Measurements from ENCODE around the gene PARP12.
A peak's percentile ranks its signal among the peaks of the same experiment; 100 is the strongest.

Gene PARP12

DNA sequence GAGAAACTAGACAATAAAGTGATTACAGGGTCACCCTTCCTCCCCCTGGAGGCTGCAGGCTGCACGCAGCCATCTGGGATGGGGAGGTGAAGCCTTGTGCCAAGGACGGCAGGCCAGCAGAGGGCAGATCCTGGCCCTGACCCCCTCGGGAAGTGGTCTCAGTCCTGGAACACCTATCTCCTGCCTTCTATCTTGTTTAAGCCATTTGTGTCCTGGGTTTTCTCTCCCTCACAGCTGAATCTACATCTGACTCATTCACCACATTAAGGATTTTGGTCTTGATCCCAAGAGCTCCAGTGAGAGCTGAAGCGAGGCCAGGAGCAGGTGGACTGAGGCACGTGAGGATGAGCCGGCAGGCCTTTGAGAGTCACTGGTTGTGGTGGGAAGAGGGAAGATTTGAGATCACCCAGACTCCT, 16.4 kb upstream of the PARP12 start:
- H3K27ac ChIP-seq (ENCODE audit: low read length), result no peak overlapping the region
- H3K9me3 ChIP-seq (ENCODE audit: insufficient read depth, low read length, severe bottlenecking), result no peaks in the 10 kb centered on the region
- no peak overlapping the region for H3K4me2 ChIP-seq (ENCODE audit: insufficient read depth, low read length)
- no peaks in the 10 kb centered on the region for H3K36me3 ChIP-seq (ENCODE audit: insufficient read depth, low read length)
- H2AFZ ChIP-seq (ENCODE audit: low read depth, low read length), result no peak overlapping the region
- TF ChIP-seq, protein P1, sequence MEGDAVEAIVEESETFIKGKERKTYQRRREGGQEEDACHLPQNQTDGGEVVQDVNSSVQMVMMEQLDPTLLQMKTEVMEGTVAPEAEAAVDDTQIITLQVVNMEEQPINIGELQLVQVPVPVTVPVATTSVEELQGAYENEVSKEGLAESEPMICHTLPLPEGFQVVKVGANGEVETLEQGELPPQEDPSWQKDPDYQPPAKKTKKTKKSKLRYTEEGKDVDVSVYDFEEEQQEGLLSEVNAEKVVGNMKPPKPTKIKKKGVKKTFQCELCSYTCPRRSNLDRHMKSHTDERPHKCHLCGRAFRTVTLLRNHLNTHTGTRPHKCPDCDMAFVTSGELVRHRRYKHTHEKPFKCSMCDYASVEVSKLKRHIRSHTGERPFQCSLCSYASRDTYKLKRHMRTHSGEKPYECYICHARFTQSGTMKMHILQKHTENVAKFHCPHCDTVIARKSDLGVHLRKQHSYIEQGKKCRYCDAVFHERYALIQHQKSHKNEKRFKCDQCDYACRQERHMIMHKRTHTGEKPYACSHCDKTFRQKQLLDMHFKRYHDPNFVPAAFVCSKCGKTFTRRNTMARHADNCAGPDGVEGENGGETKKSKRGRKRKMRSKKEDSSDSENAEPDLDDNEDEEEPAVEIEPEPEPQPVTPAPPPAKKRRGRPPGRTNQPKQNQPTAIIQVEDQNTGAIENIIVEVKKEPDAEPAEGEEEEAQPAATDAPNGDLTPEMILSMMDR (IDR thresholded peaks at IDR 0.05; ENCODE audit: borderline replicate concordance, extremely low read depth, low read length, poor library complexity, severe bottlenecking), result peak; percentile 28
- no peak for TF ChIP-seq EZH2 (IDR thresholded peaks at IDR 0.05; ENCODE audit: borderline replicate concordance, low read depth, low read length, severe bottlenecking)
- H3K79me2 ChIP-seq (ENCODE audit: insufficient read depth, low read length), result no peaks in the 10 kb centered on the region
- no peak overlapping the region for H3K4me3 ChIP-seq (ENCODE audit: low read depth in 1 of 2, low read length in 2 of 2)
- H3K27me3 ChIP-seq (ENCODE audit: insufficient read depth, low read length, poor library complexity), result no peaks in the 10 kb centered on the region
- H3K9ac ChIP-seq (ENCODE audit: low read depth, low read length), result no peak overlapping the region
- H4K20me1 ChIP-seq (ENCODE audit: insufficient read depth, low read length), result no peaks in the 10 kb centered on the region
- ATAC-seq (ENCODE audit: insufficient read depth, low read depth) (no peak), DNase-seq (no peak)
- H3K4me1 ChIP-seq (ENCODE audit: insufficient read depth, low read length), result peaks cover 10% of the 10 kb centered on the region

DNA sequence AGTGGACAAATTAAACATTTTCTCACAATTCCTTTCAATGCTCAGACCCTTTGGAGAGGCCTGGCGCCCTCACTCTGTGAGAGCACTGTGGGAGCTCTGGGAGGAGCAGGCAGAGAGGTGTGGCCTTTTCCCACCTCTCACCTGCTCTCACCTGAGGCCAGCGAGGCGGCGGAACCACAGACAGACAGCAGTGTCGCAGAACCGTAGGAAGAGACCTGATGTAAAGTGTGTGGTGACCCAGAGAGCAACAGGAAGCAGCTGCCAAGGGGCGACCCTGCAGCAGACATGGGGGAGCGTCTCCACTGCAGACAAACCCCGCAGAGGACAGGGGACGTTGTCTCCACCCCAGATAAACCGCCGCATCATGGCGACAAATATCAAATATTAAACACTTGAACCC, 15.6 kb upstream of the PARP12 start:
- Histone ChIP-seq H3K4me2 (ENCODE audit: insufficient read depth, low read length) (no peak overlapping the region), H3K9me3 (ENCODE audit: insufficient read depth, low read length, severe bottlenecking) (no peaks in the 10 kb centered on the region)
- ATAC-seq (ENCODE audit: insufficient read depth, low read depth), result no peak

GRCh38 chr7:140074780-140075179, 12.0 kb upstream of the PARP12 start:
- no peak overlapping the region for H3K4me2 ChIP-seq (ENCODE audit: insufficient read depth, low read length)
- no peaks in the 10 kb centered on the region for H3K79me2 ChIP-seq (ENCODE audit: insufficient read depth, low read length)
- no peak for TF ChIP-seq EZH2 (IDR thresholded peaks at IDR 0.05; ENCODE audit: borderline replicate concordance, low read depth, low read length, severe bottlenecking)
- TF ChIP-seq, protein P1 (IDR thresholded peaks at IDR 0.05; ENCODE audit: borderline replicate concordance, extremely low read depth, low read length, poor library complexity, severe bottlenecking), result no peak
- H3K4me3 ChIP-seq (ENCODE audit: low read depth in 1 of 2, low read length in 2 of 2), result no peak overlapping the region
- no peak overlapping the region for H3K27ac ChIP-seq (ENCODE audit: low read length)
- no peaks in the 10 kb centered on the region for H4K20me1 ChIP-seq (ENCODE audit: insufficient read depth, low read length)
- H3K4me1 ChIP-seq (ENCODE audit: insufficient read depth, low read length), result no peaks in the 10 kb centered on the region
- DNase-seq, result no peak
- no peak for ATAC-seq (ENCODE audit: insufficient read depth, low read depth)
- H3K9ac ChIP-seq (ENCODE audit: low read depth, low read length), result no peak overlapping the region
- H3K9me3 ChIP-seq (ENCODE audit: insufficient read depth, low read length, severe bottlenecking), result no peaks in the 10 kb centered on the region
- H3K27me3 ChIP-seq (ENCODE audit: insufficient read depth, low read length, poor library complexity), result no peaks in the 10 kb centered on the region
- H2AFZ ChIP-seq (ENCODE audit: low read depth, low read length), result no peak overlapping the region
- no peaks in the 10 kb centered on the region for H3K36me3 ChIP-seq (ENCODE audit: insufficient read depth, low read length)

More for the DNA sequence above, 15.6 kb upstream of the PARP12 start:
- Histone ChIP-seq H3K4me3 (ENCODE audit: low read depth in 1 of 2, low read length in 2 of 2) (no peak overlapping the region), H3K4me1 (ENCODE audit: insufficient read depth, low read length) (peaks cover 2% of the 10 kb centered on the region), H3K27ac (ENCODE audit: low read length) (no peak overlapping the region), H3K27me3 (ENCODE audit: insufficient read depth, low read length, poor library complexity) (no peaks in the 10 kb centered on the region), H3K79me2 (ENCODE audit: insufficient read depth, low read length) (no peaks in the 10 kb centered on the region), H4K20me1 (ENCODE audit: insufficient read depth, low read length) (no peaks in the 10 kb centered on the region), H2AFZ (ENCODE audit: low read depth, low read length) (no peak overlapping the region), H3K36me3 (ENCODE audit: insufficient read depth, low read length) (no peaks in the 10 kb centered on the region), H3K9ac (ENCODE audit: low read depth, low read length) (no peak overlapping the region)
- DNase-seq, result no peak
- no peak for TF ChIP-seq EZH2 (IDR thresholded peaks at IDR 0.05; ENCODE audit: borderline replicate concordance, low read depth, low read length, severe bottlenecking)
- TF ChIP-seq, protein P1 (IDR thresholded peaks at IDR 0.05; ENCODE audit: borderline replicate concordance, extremely low read depth, low read length, poor library complexity, severe bottlenecking), result no peak

- no peaks in the 10 kb centered on the region for H3K79me2 ChIP-seq (ENCODE audit: insufficient read depth, low read length)
- TF ChIP-seq, protein P1 (IDR thresholded peaks at IDR 0.05; ENCODE audit: borderline replicate concordance, extremely low read depth, low read length, poor library complexity, severe bottlenecking), result no peak
- no peak for TF ChIP-seq EZH2 (IDR thresholded peaks at IDR 0.05; ENCODE audit: borderline replicate concordance, low read depth, low read length, severe bottlenecking)
- no peak overlapping the region for H3K4me2 ChIP-seq (ENCODE audit: insufficient read depth, low read length)
- H3K4me3 ChIP-seq (ENCODE audit: low read depth in 1 of 2, low read length in 2 of 2), result no peak overlapping the region
- DNase-seq (no peak), ATAC-seq (ENCODE audit: insufficient read depth, low read depth) (no peak)
- H3K9ac ChIP-seq (ENCODE audit: low read depth, low read length), result no peak overlapping the region
- H3K4me1 ChIP-seq (ENCODE audit: insufficient read depth, low read length), result no peaks in the 10 kb centered on the region
- H3K36me3 ChIP-seq (ENCODE audit: insufficient read depth, low read length), result no peaks in the 10 kb centered on the region
- H4K20me1 ChIP-seq (ENCODE audit: insufficient read depth, low read length), result no peaks in the 10 kb centered on the region
- no peak overlapping the region for H3K27ac ChIP-seq (ENCODE audit: low read length)
- H2AFZ ChIP-seq (ENCODE audit: low read depth, low read length), result no peak overlapping the region
- H3K9me3 ChIP-seq (ENCODE audit: insufficient read depth, low read length, severe bottlenecking), result peaks cover 9% of the 10 kb centered on the region
- H3K27me3 ChIP-seq (ENCODE audit: insufficient read depth, low read length, poor library complexity), result no peaks in the 10 kb centered on the region
Observed at GRCh38 chr7:140070546-140070945, 7.8 kb upstream of the PARP12 start.
